GM23338 (cell line): ENCODE results near the gene COL2A1. TPM values are rescaled to one million over a fixed set of nuclear protein-coding genes. Genes with fewer than 3 reads are reported as not detected.

Source experiments
- ATAC-seq: fragments of 200-7000 bp; cut with Tn5 transposase; 3 replicates; pipeline ENCODE4 v1.9.1; 2020
- DNase-seq: peaks from one replicate; pipeline ENCODE4 v3.0.0-alpha.2; 2015; ENCODE audit warnings: low spot score
- H2AFZ ChIP-seq: fragments of 200-600 bp; sonication (generic); 2 replicates; pipeline ENCODE4 v1.8.0; 2016; ENCODE audit warnings: antibody characterized with exemption, mild to moderate bottlenecking, moderate library complexity
- H3F3A ChIP-seq: fragments of 200-600 bp; sonication (generic); replicated peaks from 2 replicates; pipeline ENCODE4 v1.8.0; 2017; ENCODE audit warnings: antibody characterized with exemption, mixed run types, low read depth
- H3K27ac ChIP-seq: fragments of 200-600 bp; sonication (generic); 2 replicates; pipeline ENCODE4 v1.6.1; 2016; ENCODE audit warnings: low read depth
- H3K27me3 ChIP-seq: fragments of 200-600 bp; sonication (generic); 2 replicates; pipeline ENCODE4 v1.8.0; 2016; ENCODE audit warnings: mild to moderate bottlenecking, mixed run types, moderate library complexity; ENCODE audit not compliant: insufficient read depth
- H3K36me3 ChIP-seq: fragments of 200-600 bp; sonication (generic); 2 replicates; pipeline ENCODE4 v1.8.0; 2016; ENCODE audit warnings: mild to moderate bottlenecking; ENCODE audit not compliant: insufficient read depth
- H3K4me1 ChIP-seq: fragments of 200-600 bp; sonication (generic); 2 replicates; pipeline ENCODE4 v1.8.0; 2016; ENCODE audit warnings: mild to moderate bottlenecking, moderate library complexity; ENCODE audit not compliant: insufficient read depth
- H3K4me2 ChIP-seq: fragments of 200-600 bp; sonication (generic); 2 replicates; pipeline ENCODE4 v1.7.1; 2017; ENCODE audit warnings: mixed run types
- H3K4me3 ChIP-seq: fragments of 200-600 bp; sonication (generic); 2 replicates; pipeline ENCODE4 v1.6.1; 2016; ENCODE audit warnings: mixed run types
- H3K79me2 ChIP-seq: fragments of 200-600 bp; sonication (generic); replicated peaks from 2 replicates; pipeline ENCODE4 v1.8.0; 2017; ENCODE audit warnings: mild to moderate bottlenecking; ENCODE audit not compliant: insufficient read depth
- H3K9me2 ChIP-seq: fragments of 200-600 bp; sonication (generic); 2 replicates; pipeline ENCODE4 v1.8.0; 2017; ENCODE audit not compliant: insufficient read depth
- H4K20me1 ChIP-seq: fragments of 200-600 bp; sonication (generic); replicated peaks from 2 replicates; pipeline ENCODE4 v1.8.0; 2017; ENCODE audit warnings: mild to moderate bottlenecking; ENCODE audit not compliant: insufficient read depth
- H3K27ac Mint-ChIP-seq: 2 replicates; pipeline ENCODE4 v1.8.0; 2020; ENCODE audit warnings: inconsistent platforms, mild to moderate bottlenecking, moderate library complexity, mixed read lengths
- H3K27me3 Mint-ChIP-seq: 3 replicates; pipeline ENCODE4 v1.8.0; 2022; ENCODE audit warnings: low read depth, mild to moderate bottlenecking, moderate library complexity, mixed read lengths, inconsistent platforms; ENCODE audit not compliant: insufficient read depth, poor library complexity
- H3K36me3 Mint-ChIP-seq: 3 replicates; pipeline ENCODE4 v1.8.0; 2021; ENCODE audit warnings: low read depth, mild to moderate bottlenecking, inconsistent platforms, moderate library complexity, mixed read lengths
- H3K4me1 Mint-ChIP-seq: 3 replicates; pipeline ENCODE4 v1.8.0; 2020; ENCODE audit warnings: mild to moderate bottlenecking, inconsistent platforms, mixed read lengths
- H3K4me3 Mint-ChIP-seq: 3 replicates; pipeline ENCODE4 v1.8.0; 2021; ENCODE audit warnings: moderate library complexity, mild to moderate bottlenecking, inconsistent platforms, mixed read lengths
- H3K9me3 Mint-ChIP-seq: 3 replicates; pipeline ENCODE4 v1.8.0; 2020; ENCODE audit warnings: moderate library complexity, mild to moderate bottlenecking, inconsistent platforms, mixed read lengths
- CREB1 ChIP-seq: fragments of 250-450 bp; sonication (Bioruptor Pico); IDR thresholded peaks from 2 replicates; pipeline ENCODE4 v1.5.0; 2020; ENCODE audit warnings: low read depth, mild to moderate bottlenecking, moderate library complexity
- EZH2 ChIP-seq: fragments of 200-600 bp; sonication (generic); IDR thresholded peaks from one replicate; pipeline ENCODE4 v1.8.0; 2017; ENCODE audit warnings: antibody characterized with exemption, mild to moderate bottlenecking, low read depth; ENCODE audit not compliant: unreplicated experiment
- EZH2phosphoT487 ChIP-seq: fragments of 200-600 bp; sonication (generic); IDR thresholded peaks from one replicate; pipeline ENCODE4 v1.8.1; 2018; ENCODE audit warnings: antibody characterized with exemption; ENCODE audit not compliant: unreplicated experiment
- NANOG ChIP-seq: IDR thresholded peaks from 2 replicates; pipeline ENCODE4 v1.6.1; 2016; ENCODE audit warnings: antibody characterized with exemption, borderline replicate concordance
- REST ChIP-seq: IDR thresholded peaks from one replicate; pipeline ENCODE4 v1.6.1; 2018; ENCODE audit warnings: antibody characterized with exemption; ENCODE audit not compliant: unreplicated experiment
- ZNF114 ChIP-seq: fragments of 250-450 bp; sonication (Bioruptor Pico); IDR thresholded peaks from 2 replicates; pipeline ENCODE4 v1.5.0; 2020; ENCODE audit warnings: mild to moderate bottlenecking, moderate library complexity
- polyA plus RNA-seq: library from polyadenylated mRNA; unstranded; fragments of >200 nt; fragmentation: Nextera tagmentation; extraction: Ambion mirVana; gene quantifications from 2 replicates; pipeline ENCODE4 v1.2.1, GENCODE V29; 2016
- total RNA-seq: library from RNA; depleted of rRNA; stranded (reverse); fragments of >200 nt; shearing (Covaris generic); gene quantifications from 2 replicates; pipeline ENCODE4 v1.2.3, GENCODE V29; 2014

The COL2A1 gene
- total and polyA plus RNA-seq, 2 experiments from 2014 or later: 7.0 to 24.6 TPM

- TF ChIP-seq REST (no peak), CREB1 (CRISPR knock-in tag) (no peak), EZH2 (no peak), NANOG (no peak)
Observed at GRCh38 chr12:47995981-47996401, 8.3 kb downstream of the COL2A1 start (continued).

DNA sequence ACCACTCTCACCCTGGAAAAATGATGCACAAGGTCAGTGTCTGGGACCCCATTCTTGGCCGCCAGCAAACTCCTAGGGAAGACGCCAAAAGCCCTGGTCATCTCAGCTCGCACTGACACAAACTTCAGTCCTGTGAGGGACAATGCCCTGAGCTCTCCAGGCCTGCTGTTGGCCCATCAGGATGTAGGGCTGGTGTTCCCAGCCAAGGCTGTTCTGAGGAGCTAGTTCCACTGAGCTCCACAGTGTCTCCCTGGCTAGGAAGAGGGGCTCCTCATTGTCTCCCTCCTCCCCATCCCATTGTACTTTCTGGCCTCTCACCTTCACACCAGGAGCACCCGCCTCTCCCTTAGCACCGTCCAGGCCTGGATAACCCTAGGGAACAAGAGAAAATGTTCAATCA lies 10.8 kb downstream of the COL2A1 start:
- peaks cover 7% of the 10 kb centered on the region for H3K4me1 ChIP-seq
- ATAC-seq: no peak

More for the DNA sequence above, 10.8 kb downstream of the COL2A1 start:
- Mint-ChIP-seq H3K4me3 (no peak overlapping the region), H3K4me1 (peaks cover 18% of the 10 kb centered on the region), H3K27ac (no peak overlapping the region), H3K36me3 (no peaks in the 10 kb centered on the region; the same call in 2 of the 3 replicates), H3K9me3 (no peaks in the 10 kb centered on the region), H3K27me3 (peaks cover 41% of the 10 kb centered on the region)
- H3K9me2 ChIP-seq: no peaks in the 10 kb centered on the region
- H3K27ac ChIP-seq: no peak overlapping the region
- H3F3A ChIP-seq: no peaks in the 10 kb centered on the region
- no peaks in the 10 kb centered on the region for H3K79me2 ChIP-seq
- DNase-seq: no peak
- H2AFZ ChIP-seq: no peak overlapping the region
- H4K20me1 ChIP-seq: no peaks in the 10 kb centered on the region; the same call in none of the 2 replicates
- H3K27me3 ChIP-seq: peaks cover 33% of the 10 kb centered on the region
- H3K4me3 ChIP-seq: no peak overlapping the region
- TF ChIP-seq CREB1 (CRISPR knock-in tag) (no peak), ZNF114 (CRISPR knock-in tag) (no peak), REST (no peak), EZH2phosphoT487 (no peak)
- H3K4me2 ChIP-seq: no peak overlapping the region
- no peaks in the 10 kb centered on the region for H3K36me3 ChIP-seq
